GM21529 (cell line): ENCODE data around the gene SUV39H2.
"Not testable (repeated sequence)": the region's sequence is repeated elsewhere in the genome, so short reads cannot be mapped to it uniquely, and the experiment has no call there.

Experiments
- ATAC-seq: cut with Tn5 transposase; IDR thresholded peaks from one replicate; pipeline ENCODE4 v1.9.1; 2021; ENCODE audit not compliant: unreplicated experiment

SUV39H2 gene

DNA sequence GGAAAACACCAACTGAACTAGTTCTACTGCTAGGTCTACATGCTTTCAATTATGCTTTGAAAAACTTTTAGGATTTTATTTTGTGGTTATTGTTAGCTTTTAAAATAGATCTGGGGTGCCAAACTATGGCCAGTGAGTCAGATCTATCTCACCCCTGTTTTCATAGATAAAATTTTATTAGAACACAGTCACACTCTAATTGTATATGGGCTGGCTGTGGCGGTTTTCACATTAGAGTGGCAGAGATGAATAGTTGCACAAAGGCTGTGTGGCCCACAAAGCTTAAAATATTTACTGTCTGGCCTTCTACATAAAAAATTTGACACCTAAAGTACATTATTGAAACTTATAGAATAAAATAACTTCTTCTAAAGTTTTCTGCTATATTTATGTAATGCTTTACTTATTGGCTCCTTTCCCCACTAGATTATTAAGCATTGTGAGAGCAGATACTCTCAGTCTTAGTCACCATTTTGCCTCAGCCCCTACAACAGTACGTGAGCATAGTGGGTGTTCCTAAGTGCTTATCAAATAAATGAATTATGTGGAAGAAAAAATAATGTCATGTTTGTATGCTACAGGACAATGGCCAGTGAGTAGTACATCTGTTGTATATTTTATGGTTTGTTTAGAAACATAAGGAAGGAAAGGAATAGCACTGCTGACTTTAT, 5.4 kb upstream of the SUV39H2 start:
- ATAC-seq, result peak; percentile 42

DNA sequence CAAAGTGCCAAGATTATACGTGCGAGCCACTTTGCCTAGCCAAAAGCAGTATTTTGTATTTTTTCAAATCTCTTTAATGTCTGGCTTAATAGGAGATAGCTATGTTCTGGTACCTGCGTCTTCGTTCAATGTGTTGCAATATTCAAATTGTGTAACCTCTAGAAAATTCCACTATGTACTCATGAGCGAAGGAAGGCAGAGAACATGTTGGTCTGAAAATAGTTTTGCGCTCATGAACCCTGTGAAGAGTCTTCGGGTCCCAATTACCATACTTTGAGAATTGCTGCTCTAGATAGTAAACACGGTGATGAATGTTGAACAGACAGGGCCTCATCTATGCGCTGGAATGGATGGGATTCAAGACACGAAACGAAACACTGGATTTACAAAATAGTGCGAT, 2.7 kb upstream of the SUV39H2 start:
- ATAC-seq, result no peak

DNA sequence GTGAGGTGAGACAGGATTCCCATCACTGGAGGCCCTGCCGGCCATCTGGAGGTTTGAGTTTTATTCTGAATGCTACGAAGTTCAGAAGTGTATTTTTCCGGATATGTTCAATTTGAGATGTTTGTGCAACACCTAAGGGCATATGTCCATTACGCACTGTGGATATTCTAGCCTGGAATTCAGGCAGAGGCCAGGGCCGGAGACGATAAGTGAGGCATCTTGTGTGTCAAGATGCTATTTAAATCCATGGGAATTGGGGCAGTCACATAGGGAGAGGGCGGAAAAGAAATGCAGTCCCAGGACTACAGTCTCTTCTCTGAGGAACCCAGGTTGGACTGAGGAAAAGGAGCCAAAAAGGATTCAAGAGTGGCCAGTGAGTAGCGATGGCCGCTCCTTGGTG, 1.9 kb upstream of the SUV39H2 start:
- no peak for ATAC-seq

DNA sequence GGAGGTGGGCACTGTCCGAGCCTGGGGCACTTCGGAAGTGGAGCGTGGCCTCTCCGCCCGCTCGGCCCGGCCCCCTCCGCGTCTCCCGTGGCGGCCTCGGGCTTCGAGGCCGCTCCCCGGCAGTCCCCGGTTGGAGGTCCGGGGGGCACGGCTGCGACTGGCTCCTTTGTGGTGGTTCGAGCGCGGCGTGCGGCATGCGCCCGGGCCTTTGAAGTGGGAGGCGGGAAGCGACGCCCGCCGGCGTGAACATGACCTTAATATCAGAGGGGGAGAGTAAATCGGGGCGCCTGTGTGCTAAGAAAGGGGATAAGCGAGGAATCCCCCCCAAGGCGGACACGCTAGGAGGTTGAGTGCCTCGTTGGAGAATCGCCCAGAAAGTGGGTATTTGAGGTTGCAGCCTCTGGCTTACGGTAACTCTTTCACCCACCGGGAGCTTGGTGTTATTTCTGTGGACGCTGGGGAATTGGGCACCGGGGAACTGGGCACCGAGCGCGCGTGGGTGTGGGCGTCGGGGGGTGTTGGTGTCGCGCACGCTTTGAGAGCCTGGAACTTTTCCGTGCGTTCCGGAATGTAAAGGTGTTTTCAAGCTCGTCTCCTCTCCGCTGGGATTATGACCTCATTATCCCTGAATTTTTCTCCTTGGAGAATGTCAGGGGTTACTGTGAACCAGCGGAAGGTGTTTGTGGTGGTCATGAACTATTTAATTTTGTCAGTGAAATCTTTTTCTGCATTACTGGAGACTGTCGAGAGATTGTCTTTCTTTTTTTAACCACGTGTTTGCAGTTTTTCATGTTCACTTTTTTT, 660 bp downstream of the SUV39H2 start:
- peak; percentile 18 for ATAC-seq

DNA sequence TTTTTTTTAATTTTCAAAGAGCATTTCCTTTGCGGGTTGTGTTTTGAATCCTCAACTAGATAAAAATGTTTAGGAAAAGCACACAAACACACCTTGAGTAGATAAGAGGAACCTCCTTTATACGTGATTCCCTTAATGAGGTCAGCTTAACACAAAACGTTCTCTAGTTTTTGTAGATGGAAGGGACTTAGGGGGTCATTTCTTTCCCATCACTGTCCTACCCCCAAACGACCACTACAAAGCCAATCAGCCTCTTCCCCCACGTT, 1.2 kb downstream of the SUV39H2 start:
- ATAC-seq, result no peak

DNA sequence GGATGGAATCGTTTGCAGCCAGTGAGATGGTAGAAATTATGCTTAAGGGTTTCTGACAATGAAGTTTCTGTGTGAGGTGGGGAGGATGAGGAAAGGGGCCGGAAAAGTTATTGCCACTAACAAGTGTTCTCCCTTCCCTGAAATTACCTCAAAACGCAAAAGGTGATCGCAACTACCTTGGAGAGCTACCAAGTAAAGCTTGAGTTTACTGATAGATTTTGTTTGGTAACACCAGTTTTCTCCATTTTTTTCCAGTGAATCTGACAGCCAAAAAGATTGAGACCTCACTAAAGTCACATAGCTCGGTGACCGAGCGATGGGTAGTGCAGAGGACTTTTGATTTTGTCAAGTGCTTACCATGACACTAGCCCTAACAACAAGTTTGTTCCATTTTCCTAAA, 1.6 kb downstream of the SUV39H2 start:
- ATAC-seq, result no peak

DNA sequence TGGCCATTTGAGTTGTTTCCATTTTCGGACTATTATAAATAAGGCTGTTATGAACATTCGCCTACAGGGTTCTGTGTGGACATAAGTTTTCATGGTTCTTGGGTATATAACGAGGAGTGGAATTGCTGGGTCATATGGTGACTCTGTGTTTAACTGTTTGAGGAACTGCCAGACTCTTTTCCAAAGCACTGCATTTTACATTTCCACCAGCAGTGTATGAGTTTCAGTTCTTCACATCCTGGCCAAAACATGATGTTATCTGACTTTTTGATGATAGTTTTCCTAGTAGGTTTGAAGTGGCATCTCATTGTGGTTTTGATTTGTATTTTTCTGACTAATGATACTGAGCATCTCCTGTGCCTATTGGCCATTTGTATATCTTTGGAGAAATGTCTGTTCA, 5.4 kb downstream of the SUV39H2 start:
- ATAC-seq, result no peak

DNA sequence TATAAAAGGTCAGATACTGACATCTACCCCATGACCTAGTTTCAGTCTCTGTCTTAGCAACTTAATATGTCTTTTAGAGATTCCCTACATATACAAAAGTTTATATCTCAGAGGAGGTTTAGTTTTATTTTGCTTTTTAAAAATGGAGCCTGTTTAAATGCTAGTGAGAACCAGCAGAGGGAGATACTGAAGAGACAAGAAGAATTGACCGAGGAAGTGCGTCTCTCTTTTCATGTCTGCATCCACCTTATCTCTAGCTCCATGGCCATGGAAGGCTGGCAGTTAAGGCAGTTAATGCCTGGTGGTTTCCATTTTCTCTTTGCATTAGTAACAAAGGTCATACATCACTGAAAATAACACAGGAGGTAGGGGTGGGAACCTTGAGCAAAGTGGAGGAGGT, 10.7 kb downstream of the SUV39H2 start:
- ATAC-seq, result no peak

DNA sequence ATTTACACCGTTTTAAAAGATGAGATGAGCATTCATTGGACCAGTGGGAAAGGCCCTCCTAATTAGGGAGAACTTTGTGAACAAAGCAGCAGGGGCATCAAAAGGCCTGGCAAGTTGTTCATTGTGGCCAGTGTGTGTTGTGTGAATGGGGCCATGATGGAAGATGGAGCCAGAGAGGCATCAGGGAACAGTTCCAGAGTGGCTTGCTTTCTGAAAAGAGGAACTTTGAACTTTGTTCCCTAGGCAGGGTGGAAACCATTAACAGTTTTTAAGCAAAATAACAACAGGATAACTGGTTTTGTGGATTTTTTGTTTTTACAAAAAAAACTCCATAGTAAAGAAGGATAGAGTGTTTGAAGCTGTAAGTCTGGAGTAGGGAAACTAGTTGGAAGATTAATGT, 12.5 kb downstream of the SUV39H2 start:
- no peak for ATAC-seq

DNA sequence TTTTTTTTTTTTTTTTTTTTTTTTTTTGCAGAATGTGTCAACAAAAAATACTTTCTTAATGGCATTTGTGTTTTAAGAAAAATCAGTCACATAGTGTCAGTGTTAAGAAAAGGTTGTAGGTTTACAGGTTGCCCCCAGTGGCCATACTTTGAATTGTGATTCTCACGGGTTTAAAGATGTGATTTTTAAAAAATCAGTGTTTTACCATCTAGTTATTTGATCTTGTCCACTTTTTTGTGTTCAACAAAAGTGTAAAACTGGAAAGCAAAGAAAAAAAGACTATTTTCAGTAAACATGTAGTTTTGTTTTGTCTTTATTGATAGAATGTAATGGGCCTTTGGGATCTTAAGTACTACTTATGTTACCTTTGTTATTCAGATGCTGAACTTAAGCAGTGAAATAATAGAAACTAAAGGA, 25.7 kb downstream of the SUV39H2 start:
- peak; percentile 45 for ATAC-seq

DNA sequence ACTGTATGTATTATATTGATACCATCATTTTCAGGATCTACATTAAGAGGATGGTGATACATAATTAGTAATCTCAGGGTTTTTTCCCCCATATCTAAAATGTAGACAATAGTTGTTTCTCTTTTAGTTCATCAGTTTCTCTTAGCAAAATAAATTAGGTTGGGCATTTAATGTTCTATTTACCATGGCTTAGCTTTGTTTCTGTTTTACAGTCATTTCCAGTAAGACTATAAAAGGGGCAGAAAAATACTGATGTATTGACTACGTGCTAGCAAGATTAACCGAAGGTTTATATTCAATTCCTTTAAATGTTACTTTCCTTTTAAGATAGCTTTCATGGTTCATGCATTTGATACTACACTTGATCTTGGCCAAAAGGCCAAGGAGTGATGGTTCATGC, 26.2 kb downstream of the SUV39H2 start:
- ATAC-seq, result no peak

DNA sequence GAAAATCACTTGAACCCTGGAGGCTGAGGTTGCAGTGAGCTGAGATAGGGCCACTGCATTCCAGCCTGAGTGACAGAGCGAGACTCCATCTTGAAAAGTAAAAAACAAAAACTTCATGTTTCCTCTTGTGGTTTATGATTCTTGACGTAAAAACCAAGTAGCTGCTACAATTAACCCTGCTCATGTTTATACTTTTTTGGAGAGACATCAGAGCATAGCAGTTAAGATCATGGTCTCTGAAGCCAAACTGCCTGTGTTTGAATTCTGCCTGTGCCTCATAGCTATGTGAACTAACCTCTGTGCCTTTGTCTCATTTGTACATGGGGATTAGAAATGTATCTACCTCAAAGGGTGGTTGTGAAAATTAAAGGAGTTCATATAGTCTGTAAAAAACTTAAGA, 27.2 kb downstream of the SUV39H2 start:
- no peak for ATAC-seq

DNA sequence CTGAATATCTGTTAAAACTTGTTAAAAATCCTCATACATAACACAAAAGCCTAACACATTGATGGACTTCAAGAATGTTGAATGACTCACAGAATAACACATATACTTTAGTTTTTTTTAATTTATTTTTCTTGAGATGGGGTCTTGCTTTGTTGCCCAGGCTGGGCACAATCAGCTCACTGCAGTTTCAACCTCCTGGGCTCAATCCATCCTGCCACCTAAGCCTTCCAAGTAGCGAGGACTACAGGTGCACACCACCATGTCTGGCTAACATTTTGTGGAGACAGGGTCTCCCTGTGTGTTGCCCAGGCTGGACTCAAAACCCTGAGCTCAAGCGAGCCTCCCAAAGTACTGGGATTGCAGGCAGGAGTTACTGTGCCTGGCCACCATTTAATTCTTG, 28.1 kb downstream of the SUV39H2 start:
- ATAC-seq, result no peak

DNA sequence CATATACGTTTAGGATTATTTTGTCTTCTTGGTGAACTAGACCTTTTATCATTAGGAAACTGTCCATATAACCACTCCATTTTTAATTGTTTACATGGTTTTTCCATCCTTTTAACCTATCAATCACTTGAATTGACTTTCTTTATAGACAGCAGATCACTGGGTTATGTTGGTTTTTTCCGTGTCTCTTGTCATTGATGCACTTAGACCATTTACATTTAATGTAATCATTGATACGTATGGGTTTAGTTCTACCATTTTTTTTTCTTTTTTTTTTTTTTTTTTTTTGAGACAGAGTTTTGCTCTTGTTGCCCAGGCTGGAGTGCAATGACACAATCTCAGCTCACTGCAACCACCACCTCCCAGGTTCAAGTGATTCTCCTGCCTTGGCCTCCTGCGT, 28.9 kb downstream of the SUV39H2 start:
- ATAC-seq, result not testable (repeated sequence)

DNA sequence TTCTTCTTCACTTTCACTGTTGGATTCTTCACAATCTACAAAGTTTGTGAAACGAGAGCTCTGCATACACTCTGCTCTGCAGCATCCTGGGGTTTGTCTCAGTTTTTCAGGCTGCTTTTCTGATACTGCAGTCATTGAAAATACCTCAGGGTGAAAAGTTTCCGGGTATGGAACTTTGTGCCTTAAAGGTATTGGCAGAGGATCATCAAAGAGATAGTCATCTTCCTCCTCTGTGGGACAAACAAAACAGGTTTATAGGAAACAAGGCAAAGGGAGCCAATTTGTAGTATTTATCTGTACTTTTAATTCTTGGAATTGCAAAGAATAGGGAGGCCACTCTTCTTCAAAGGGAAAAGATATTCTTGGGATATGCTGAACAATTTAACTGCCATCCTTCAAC, 30.4 kb downstream of the SUV39H2 start:
- ATAC-seq, result no peak

DNA sequence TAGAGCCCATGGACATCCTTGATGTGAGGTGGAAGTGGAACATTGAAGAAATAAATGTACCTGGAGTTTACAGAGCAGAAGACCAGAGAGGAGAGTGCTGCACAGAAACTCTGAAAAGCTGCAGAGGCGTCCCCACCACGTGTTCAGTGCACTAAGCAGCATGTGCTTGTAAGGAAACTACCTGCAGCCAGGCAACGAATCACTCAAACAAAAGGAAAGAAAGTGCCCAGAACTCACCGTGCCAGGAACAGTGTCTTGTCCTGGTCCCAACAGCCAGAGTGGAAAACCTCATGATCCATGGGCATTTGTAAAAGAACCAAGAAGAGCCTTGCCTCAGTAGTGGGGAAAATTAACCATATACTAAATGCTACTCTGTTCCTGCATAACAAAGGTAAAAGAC, 32.3 kb downstream of the SUV39H2 start:
- ATAC-seq, result no peak

DNA sequence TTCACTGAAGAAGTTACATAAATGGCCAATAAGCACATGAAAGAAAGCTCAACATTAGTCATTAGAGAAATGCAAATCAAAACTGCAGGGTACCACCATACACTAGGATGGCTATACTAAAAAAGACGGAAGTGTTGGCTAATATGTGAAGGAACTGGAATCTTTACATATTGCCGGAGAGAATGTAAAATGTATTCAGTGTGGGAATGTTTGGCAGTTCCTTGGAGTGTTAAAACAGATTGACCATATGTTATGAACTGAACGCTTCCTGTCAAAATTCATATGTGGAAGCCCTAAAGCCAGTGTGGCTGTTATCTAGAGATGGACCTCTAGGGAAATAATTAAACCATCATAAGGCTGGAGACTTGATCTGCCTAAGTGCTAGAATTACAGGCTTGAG, 33.1 kb downstream of the SUV39H2 start:
- no peak for ATAC-seq

DNA sequence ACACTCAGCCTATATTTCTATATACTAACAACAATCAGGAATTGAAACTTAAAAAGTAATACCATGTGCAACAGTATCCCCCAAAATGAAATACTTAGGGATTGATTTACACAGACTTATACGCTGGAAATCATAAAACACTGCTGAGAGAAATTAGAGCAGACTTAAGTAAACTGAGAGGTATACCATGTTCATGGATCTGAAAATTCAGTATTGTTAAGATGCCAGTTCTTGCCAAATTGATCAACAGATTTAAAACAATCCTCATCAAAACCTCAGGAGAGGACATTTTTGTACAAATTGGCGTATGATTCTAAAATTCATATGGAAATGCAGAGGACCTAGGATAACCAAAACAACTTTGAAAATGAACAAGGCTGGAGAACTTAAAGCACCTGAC, 37.9 kb downstream of the SUV39H2 start:
- ATAC-seq, result no peak

DNA sequence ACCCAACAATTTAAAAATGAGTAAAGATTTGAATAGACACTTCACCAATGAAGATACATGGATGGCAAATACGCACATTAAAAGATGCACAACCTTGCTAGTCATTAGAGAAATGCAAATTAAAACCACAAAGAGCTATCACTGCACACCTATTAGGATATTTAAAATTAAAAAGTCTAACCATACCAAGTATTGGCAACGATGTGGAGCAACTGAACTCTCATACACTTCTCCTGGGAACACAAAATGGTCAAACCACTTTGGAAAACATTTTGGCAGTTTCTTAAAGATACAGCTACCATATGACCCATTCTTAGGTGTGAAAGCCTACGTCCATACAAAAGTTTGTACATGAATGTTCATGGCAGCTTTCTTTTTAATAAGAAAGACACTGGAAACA, 39.2 kb downstream of the SUV39H2 start:
- ATAC-seq, result no peak

DNA sequence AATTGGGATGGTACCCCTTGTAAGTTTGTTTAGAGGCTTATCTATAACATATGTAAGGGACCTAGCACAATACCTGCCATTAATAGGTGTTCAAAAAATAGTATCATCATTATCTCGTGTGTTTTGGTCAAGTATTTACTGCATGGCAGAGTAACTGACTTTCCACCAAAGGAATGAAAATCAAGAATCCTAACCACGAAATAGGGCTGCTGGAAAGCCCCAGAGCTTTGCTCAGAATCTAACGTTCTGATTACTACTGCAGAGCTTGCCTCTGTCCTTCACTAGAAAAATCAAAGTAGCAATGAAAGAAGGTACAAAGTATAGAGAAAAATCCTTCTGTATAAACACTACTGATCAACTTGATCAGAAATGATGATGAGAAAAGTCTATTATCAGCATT, 40.3 kb downstream of the SUV39H2 start:
- no peak for ATAC-seq

DNA sequence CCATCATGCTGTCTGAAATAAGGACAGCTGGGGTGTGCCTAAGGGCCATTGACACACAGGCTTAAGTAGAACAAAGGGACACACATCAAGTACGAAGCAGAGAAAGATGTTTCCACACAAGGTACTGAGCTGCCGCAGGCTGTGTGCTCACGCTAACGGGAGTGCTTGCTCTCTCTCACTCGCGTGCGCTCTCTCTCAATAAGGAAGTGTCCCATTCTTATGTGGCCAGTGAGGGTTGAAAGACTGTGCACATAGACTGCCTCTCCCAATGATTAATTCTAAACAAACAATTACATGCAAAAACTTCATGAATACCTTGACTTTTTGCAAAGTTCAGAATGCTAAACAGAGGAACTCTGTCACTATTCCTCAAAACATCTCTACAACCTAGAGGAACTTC, 45.3 kb downstream of the SUV39H2 start:
- no peak for ATAC-seq

DNA sequence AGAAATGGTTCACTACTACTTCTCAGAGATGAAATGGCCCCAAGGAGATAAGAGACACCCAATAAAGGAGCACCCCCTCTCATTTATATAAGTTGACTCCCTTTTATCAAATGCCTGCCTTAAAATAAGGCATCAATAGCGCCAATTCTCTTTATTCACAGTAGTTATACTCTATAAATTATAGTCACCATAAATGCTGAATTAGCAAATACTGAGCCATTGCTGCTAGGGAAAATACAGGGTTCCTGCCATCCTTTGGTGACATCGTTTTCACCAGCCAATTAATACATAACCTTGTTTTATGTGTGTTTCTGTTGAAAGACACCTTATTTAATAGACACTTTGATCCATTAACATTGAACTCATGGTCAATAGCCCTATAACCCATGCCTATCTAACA, 46.6 kb downstream of the SUV39H2 start:
- ATAC-seq, result no peak

DNA sequence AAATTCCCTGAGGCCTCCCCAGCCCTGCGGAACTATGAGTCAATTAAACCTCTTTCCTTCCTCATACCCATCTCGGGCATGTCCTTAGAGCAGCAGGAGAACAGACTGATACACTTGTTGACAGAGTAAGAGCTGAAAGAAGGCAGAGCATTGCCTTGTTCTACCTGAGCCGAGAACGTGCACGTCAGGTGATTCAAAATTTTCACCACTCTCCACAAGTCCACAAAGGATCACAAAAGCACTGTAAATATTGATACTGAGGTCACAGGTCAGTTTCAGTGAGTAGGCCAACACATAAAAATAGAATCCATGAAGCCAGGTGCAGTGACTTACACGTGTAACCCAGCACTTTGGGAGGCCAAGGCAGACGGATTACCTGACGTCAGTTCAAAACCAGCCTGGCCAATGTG, 47.4 kb downstream of the SUV39H2 start:
- no peak for ATAC-seq
